Prostate gland (tissue), 2 donors: ENCODE measurements around the gene ADH7.
"Not testable (repeated sequence)": the region's sequence is repeated elsewhere in the genome, so short reads cannot be mapped to it uniquely, and the experiment has no call there.

Experiments used
- CTCF ChIP-seq, 4 experiments: fragments of 200-600 bp in 2 of 4; fragments of 450-650 bp in 2 of 4; sonication (generic) in 2 of 4; IDR thresholded peaks; 1 replicate in 3 of 4; 2 replicates in 1 of 4; pipeline ENCODE4 v1.5.1; 2016 to 2019; ENCODE audit warnings: antibody characterized with exemption in 4 of 4, mild to moderate bottlenecking in 2 of 4, moderate library complexity in 2 of 4
- POLR2A ChIP-seq: fragments of 450-650 bp; IDR thresholded peaks from one replicate; pipeline ENCODE4 v1.6.1; 2016; ENCODE audit warnings: antibody characterized with exemption, mild to moderate bottlenecking
- POLR2AphosphoS5 ChIP-seq: sonication (generic); formaldehyde crosslinking; IDR thresholded peaks from one replicate; pipeline ENCODE4 v1.6.1; 2017; ENCODE audit warnings: antibody characterized with exemption

GRCh38 chr4:99377341-99377740 lies 57.8 kb downstream of the ADH7 start:
- TF ChIP-seq CTCF (IDR thresholded peaks at IDR 0.05); POLR2A; POLR2AphosphoS5: not testable (repeated sequence)
